HG02642 (cell line): Measurements from ENCODE around the gene RNF217.
"Not testable (repeated sequence)": the region's sequence is repeated elsewhere in the genome, so short reads cannot be mapped to it uniquely, and the experiment has no call there.

ENCODE experiments used
- ATAC-seq: cut with Tn5 transposase; IDR thresholded peaks from one replicate; pipeline ENCODE4 v1.9.1; 2021; ENCODE audit warnings: mild to moderate bottlenecking; ENCODE audit not compliant: unreplicated experiment, poor library complexity

The RNF217 gene

DNA sequence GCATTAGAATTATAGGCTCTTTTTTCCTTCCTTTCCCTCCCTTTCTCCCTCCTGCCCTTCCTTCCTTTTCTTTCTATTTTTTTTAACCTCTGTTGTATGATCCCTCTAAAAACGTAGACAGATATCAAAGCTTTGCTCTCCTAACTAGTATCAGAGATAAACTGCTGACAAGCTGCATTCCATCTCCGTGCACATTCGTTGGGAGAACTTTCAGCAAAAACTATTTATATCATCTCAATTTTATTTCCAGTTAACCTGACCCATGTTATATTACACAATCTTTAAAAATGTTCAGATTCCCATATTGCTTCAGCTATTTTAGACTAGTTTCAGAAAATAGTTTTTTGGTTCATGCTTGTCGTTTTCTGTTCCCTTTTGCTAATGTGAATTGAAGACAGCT lies 47.3 kb downstream of the RNF217 start:
- no peak for ATAC-seq

DNA sequence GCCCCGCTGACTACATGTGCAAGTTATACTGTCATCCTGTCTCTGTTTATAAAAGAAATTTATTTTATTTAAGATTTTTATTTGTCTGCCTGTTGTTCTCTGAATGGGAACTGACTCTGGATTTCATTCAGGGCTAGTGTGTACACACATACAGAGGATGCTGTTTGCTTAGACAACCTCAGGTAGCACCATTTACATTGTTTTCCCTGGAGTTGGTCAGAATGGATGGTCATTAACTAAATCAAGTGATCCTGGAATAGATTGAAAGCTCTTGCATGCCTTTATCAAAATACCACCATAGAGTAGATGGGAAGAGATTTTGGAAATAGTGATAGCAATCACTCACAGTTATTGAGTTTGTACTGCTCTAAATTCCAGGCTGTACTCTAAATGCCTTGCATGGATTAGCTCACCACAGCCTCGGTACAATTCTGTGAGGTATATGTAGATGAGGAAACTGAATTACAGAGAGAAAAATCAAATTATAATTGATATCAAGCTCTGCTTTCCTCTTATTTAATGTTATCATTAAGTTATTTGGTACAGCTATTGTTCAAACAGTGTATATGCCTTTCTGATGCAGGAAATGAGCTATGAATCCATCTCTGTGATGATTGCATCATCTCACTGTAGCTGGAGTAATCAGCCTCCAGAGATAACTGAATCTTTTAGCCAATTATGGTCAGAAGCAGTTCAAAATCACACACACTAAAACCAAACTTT lies 51.9 kb downstream of the RNF217 start:
- no peak for ATAC-seq

DNA sequence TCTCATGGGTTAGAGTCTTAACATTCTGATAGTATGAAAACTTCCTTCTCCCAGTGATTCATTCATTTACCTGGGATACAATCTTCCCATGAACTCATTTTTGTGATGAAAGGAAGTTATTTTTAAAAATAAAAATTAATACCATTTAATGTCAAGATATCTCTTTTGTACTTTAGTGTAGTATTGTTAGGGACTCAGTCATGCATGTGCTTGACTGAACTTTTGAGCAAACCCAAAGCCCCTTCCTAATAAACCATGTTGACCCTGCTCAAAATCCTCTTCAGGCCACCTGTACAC lies 52.4 kb downstream of the RNF217 start:
- no peak for ATAC-seq

DNA sequence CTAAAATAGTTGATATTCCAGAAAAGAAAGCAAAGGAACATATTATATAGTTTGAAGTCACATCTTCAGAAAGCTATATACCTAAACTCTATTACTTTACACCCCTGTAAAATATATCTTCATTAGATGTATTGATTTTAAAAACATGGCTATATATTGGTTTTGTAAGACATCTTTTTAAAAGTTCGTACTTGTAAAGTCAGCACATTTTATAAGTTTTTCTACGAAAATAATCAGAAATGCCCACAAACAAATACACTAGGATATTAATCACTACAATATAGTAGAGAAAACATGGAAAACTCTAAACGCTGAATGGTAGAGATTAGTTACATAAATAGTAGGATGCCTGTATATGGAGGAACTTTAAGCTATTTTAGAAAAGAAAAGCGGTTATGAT lies 52.9 kb downstream of the RNF217 start:
- ATAC-seq: no peak

DNA sequence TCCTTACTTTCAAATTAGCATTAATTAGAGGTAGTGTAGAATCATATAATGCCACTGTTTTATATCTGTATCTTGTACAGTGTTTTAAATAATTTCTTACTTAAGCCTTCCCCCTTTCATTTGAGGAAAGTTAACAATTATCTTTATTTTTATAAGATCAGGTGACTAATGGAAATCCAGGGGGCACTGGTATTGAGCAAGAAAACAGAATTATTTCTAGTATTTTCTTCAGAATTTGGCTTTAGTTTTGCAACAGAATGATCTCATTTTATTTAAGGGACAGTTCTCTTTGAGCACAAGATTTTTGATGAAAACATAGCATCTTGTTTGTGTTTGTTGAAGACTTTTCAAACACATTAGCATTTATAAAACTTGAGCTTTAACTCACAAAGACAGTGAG lies 55.9 kb downstream of the RNF217 start:
- ATAC-seq: no peak

DNA sequence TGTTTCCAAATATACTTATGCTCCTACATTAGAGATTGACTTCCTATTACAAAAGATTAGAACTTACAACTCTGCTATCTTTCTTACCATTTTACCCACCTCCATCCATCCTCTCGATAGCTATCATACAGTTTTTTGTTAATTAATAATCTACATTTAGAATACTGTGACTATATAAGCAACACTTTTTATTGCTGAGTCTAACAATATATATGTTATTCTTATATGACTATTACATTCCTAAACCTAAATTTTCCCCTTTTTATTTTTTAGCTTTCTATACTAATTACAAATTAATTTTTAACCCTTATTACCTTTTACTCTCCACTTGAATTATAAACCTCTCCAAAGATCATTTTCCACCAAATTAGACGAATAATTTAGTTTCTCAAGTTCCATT lies 57.0 kb downstream of the RNF217 start:
- ATAC-seq: no peak

DNA sequence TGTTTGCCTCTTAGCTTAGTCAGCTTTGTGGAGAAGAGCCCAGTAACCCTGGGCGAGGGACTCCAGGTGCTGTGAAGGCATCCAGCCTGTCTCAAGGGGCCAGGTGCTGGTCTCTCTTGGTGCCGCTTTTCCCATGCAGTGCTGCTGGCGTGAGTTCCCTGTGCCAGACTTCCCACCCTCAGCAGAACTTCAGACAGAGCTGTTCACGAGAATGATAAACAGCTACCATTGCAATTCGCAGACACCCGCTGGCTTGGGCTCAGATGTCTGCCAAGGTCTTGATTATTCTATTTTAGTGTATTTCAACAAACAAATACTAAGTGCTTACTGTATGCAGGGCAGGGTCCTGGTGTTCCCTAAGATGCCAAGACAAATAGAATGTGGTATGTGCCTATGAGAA lies 57.7 kb downstream of the RNF217 start:
- no peak for ATAC-seq

DNA sequence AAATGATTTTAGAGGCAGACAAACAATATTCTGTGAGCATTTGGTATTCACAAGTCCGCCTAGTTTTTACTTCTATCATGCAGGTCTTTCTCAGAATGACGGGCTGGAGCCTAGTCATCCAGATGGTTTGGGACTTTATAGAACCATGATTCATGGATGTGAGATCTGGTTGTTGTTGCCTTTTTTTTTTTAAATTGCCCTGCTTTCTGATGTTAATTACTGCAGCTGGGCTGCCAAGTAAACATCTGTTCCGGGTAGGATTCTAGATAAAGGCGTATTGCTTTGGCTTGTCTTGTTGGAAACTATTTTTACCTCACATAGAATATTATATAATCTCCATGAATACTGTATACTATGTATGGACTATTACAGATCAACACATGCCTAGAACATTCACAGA lies 58.1 kb downstream of the RNF217 start:
- ATAC-seq: no peak

DNA sequence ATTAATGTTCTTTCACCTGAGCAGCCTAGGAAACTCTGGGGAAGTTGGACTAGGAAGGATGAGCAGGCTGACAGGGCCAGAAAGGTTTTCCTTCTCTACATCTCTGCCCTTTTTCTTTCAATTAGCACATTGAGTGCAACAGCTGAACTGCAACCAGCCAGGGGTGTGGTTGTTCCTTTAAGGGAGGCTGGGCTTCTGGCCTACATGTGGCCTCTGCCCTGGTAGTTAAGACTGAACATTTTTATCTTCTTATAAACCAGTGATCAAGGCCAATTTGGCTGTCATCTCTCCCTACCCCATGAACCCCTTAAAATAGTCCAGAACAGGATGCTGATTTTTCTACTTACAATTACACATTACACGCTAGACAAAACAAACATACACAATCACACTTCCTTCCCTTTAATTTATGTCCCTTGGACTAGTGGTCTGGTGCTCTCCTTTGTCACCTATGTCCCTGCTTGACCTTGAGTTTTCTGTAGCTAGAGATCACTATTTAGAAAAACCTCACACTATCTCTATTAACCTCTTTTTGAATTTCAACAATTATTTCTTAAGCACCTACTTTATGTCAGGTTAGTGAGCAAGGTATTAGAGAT lies 60.3 kb downstream of the RNF217 start:
- ATAC-seq: no peak

DNA sequence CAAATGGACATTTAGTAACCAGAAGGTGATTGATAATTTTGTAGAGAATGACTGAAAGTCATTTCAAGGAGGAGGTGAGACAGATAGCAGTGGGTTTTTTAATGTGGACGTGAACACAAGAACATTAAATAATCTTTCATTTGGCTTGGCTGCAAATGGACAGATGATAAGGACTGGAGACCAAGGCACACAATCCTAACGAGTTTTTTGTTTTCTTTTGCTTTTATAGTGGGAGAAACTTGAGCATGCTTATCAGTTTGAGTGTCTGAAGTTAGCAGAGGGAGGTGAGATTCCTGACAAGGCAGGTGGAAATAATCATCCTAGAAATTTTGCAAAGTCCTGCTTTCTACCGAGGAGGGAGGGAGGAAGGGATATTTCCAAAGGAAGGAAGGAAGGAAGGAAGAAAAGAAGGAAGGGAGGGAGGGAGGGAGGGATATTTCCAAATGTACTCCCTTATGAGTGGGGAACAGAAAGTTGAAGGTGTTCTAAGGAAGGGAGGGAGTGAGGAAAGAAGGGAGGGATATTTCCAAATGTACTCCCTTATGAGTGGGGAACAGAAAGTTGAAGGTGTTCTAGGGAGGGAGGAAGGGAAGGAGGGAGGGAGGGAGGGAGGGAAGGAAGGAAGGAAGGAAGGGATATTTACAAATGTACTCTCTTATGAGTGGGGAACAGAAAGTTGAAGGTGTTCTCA lies 63.1 kb downstream of the RNF217 start:
- ATAC-seq: no peak

DNA sequence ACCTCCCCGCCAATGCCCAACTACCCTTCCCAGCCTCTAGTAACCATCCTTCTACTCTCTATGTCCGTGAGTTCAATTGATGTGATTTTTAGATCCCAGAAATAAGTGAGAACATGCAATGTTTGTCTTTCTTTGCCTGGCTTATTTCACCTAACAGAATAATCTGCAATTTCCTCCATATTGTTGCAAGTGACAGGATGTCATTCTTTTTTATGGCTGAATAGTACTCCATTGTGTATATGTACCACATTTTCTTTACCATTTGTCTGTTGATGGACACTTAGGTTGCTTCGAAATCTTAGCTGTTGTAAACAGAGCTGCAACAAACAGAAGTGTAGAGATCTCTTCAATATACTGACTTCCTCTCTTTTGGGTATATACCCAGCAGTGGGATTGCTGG lies 65.0 kb downstream of the RNF217 start:
- no peak for ATAC-seq

DNA sequence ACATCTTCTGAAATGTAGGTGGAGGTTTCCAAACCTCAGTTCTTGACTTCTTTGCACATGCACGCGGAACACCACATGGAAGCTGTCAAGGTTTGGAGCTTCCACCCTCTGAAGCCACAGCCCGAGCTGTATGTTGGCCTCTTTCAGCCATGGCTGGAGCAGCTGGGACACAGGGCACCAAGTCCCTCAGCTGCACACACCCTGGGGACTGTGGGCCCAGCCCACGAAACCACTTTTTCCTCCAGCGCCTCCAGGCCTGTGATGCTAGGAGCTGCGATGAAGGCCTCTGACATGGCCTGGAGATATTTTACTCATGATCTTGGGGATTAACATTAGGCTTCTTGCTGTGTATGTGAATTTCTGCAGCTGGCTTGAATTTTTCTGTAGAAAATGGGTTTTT lies 68.7 kb downstream of the RNF217 start:
- no peak for ATAC-seq

DNA sequence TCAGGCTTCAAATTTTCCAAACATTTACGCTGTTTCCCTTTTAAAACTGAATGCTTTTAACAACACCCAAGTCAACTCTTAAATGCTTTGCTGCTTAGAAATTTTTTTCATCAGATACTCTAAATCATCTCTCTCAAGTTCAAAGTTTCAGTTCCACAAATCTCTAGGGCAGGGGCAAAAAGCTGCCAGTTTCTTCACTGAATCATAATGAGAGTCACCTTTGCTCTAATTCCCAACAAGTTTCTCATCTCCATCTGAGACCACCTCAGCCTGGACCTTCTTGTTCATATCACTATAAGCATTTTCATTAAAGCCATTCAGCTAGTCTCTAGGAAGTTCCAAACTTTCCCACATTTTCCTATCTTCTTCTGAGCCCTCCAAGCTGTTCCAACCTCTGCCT lies 69.1 kb downstream of the RNF217 start:
- no peak for ATAC-seq

DNA sequence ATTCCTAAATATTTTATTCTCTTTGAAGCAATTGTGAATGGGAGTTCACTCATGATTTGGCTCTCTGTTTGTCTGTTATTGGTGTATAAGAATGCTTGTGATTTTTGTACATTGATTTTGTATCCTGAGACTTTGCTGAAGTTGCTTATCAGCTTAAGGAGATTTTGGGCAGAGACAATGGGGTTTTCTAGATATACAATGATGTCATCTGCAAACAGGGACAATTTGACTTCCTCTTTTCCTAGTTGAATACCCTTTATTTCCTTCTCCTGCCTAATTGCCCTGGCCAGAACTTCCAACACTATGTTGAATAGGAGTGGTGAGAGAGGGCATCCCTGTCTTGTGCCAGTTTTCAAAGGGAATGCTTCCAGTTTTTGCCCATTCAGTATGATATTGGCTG lies 72.7 kb downstream of the RNF217 start:
- ATAC-seq: not testable (repeated sequence)

DNA sequence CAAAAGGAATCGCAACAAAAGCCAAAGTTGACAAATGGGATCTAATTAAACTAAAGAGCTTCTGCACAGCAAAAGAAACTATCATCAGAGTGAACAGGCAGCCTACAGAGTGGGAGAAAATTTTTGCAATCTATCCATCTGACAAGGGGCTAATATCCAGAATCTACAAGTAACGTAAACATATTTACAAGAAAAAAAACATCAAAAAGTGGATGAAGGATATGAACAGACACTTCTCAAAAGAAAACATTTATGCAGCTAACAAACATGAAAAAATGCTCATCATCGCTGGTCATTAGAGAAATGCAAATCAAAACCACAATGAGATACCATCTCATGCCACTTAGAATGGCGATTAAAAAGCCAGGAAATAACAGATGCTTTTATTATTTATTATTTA lies 74.2 kb downstream of the RNF217 start:
- ATAC-seq: not testable (repeated sequence)

DNA sequence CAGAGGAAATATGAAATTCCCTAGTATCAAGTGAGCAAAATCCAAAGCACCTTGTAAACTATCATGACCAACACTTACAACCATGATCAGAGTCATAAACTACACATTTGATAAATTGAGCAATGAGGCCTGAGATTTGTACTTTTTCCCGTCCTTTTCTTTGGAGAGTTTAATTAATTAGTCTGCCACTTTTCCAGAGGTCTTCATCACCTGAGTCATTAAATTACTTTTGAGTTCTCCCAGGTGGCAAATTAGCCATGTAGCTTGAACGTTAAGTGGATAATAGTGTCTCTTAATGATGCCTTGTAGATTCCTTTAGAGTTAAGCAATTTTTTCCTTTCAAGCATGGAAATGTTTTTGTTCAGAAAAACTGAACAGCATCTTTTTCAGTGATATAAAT lies 75.6 kb downstream of the RNF217 start:
- ATAC-seq: no peak

DNA sequence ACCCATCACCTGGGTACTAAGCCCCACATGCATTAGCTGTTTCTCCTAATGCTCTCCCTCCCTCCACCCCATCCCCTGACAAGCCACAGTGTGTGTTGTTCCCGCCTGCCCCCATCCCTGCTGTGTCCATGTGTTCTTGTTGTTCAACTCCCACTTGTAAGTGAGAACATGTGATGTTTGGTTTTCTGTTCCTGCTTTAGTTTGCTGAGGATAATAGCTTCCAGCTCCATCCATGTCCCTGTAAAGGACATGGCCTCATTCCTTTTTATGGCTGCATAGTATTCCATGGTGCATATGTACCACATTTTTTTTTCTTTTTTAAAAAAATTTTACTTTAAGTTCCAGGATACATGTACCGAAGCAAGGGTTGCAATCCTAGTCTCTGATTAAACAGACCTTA lies 76.7 kb downstream of the RNF217 start:
- no peak for ATAC-seq

DNA sequence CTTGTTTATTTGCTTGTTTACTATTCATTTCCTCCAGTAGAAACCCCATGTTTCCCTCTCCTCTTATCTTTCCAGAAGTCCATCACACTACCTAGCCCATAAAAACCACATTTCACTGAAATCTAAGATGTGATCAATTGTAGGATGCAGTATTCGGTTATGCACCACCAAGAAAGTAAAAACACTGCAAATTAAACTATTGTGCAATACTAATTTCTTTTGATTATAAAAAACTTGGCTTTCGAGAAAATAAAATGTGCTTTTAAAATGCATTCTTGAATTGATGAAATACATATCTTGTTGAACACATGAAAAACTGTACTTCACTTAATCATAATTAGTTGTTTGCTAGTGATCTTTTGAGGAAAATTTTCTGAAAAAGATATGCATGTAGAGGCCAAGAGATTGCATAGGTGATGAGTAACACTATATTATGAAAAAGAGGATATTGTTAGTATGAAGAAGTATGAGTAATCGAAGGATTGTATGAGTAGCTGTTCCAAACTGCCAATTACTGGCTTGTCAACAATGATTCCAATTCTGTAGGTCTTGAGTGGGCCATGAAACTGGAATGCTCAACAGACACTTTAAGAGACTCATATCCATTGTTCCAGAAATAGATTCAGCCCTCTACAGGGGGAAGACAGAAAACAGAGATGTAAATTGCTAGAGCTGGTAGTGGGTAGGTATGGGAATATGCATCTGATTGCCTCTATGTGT lies 79.7 kb downstream of the RNF217 start:
- no peak for ATAC-seq

DNA sequence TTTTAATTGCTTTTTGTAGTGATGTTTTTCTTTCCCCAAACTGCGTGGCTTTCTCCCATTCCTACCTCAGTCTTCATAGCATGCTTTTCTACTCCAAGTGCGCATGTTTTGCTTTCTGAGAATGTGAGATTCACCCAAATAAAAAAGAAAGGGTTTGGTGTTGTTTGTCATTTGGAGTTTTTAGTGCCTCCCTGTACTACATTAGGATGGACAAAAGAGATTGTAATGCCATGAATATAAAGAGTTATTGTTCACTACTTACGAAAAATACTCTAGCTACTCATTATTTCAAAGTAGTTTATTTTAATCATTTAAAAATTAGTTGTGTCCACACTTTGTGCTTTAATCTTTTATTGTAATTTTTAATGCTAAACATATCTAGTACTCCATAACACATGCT lies 81.8 kb downstream of the RNF217 start:
- ATAC-seq: no peak

DNA sequence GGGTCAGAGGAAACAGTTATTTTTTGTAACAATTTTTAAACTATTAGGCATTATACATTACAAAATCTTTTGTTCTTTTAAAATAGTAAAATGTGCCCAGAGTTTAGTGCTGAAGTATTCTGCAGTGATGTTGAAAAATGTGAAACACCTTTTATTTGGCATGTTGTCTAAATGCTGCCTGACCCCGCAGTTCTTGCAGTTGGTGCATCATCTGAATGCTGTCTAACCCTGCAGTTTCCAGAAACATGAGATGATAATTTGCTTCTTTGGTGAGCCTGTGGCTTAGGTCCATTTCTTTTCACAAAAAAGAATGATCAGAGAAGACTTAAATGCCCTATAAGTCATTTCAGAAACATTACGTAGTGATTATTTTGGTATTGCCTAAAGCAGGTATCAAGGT lies 82.4 kb downstream of the RNF217 start:
- ATAC-seq: no peak

DNA sequence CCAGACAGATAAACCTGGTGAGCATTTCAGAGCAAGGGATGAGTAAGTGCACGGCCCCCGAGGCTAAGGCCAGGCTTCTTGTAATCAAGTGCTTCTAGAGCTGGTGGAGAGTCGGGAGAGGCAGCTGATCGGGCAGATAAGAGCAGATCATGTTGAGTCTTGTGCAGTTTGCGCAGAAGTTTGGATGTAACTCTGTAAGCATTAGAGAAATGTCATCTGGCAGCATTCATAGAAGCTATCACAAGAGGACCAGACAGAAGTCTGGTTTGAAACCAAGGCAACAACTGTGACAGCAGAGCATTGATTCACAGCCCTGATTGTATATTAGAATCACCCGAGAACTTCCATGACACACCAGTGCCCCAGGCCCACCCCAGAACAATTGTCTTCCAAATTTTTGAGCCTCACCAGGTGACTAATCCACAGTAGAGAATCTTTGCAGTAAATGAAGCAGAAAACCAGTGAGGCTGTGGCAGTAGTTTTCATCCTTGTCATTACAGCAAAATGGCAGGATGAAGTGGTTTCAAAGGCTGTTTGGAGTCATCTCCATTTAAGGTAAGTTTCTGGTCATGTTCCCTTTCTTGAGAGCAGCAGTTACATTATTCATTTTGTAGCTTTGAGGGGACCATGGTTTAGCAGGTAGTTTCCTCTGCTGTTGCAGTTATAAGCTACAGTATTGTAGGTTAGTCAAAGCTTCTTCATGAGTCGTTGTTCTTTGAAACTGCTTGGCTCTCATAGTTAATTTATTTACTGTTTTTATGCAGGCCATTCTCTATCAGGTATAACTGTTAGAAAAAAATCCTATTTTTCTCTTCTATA lies 84.1 kb downstream of the RNF217 start:
- no peak for ATAC-seq
